ENCODE results near the gene PLN.

The PLN gene

DNA sequence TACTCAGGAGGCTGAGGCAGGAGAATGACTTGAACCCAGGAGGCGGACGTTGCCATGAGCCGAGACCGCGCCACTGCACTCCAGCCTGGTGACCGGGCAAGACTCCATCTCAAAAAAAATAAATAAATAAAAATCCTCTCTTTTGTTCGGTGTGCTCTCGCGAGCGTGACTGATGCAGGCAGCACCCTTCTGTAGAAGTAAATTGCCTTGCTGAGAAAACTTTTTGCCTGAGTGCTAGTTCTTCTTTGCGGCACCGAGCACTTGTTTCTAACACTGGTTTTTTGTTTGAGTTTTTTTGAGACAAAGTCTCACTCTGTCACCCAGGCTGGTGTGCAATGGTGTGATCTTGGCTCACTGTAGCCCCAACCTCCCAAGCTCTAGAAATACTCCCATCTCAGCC is 30.5 kb downstream of the PLN start:
- H3K27me3 ChIP-seq (replicated peaks; ENCODE audit: control insufficient read depth, insufficient read depth, low read length, poor library complexity, severe bottlenecking): no peaks in the 10 kb centered on the region
- peaks cover 50% of the 10 kb centered on the region for H3K36me3 ChIP-seq (ENCODE audit: control insufficient read depth, insufficient read depth, low read length)
- H3K27ac ChIP-seq (ENCODE audit: insufficient read depth, low read length, poor library complexity, severe bottlenecking): no peak overlapping the region
- no peak for DNase-seq
- no peak overlapping the region for H3K4me3 ChIP-seq (ENCODE audit: insufficient read depth, low read depth, low read length, poor library complexity, severe bottlenecking)
- H3K4me1 ChIP-seq (ENCODE audit: control insufficient read depth, insufficient read depth, low read length, poor library complexity, severe bottlenecking): no peaks in the 10 kb centered on the region
- peaks cover 20% of the 10 kb centered on the region for H3K9me3 ChIP-seq (ENCODE audit: control insufficient read depth, low read length)

DNA sequence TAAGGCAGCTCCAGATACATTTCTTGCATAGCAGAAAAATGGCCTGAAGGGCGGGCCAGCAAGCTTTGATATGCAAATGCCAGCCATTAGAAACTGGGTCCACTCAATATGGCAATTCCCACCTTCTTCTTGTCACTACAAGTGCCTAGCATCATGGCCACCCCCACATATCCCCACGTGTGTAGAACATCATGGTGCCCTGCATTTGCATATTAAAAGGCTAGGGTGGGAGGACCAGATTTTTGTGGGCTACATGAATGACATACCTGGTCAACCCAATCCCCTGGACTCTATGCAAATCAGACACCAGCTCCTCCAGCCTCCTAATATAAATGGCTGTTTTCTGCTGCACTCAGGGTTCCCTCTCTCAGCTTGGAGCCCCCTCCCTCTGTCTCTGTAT is 31.7 kb downstream of the PLN start:
- no peak for DNase-seq
- H3K4me3 ChIP-seq (ENCODE audit: insufficient read depth, low read depth, low read length, poor library complexity, severe bottlenecking): no peak overlapping the region

DNA sequence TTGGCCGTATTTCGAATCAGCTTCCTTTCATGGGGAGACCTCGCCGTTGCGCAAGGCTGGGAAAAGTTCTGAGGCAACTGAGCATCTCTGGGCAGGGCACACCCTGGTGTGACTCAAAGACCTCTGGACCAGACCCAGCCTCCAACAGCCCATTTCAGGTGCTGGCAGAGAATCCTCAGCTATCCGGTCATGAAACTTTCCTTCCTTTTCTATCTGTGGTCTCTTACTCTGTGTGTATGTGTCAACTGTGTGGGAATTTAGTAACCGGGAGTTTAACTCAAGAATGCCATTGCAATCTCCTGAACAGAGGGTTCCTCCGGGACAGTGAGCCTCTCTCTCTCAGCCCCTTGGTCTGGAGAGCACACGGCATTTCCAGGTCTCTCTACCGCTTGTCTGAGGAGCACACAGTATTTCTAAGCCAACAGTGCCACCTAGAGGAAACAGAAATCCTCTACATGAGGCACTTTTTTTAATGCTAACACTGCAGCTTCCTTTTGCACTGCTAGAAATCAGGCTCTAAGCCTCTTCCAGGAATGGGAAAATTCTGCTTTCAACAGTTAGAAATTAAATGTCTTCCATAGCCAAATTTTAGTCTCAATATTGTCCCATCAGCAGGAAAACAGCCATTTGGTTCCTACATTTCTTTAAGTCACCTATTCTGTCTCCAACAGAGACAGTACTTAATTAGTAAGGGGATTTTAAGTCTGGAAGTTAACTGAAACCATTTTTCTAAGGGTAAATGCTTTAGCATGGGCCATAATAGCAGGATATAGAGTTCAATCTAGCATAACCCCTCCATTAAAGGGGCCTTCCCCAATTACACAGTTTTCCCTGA is 32.7 kb downstream of the PLN start:
- Histone ChIP-seq H3K4me3 (ENCODE audit: insufficient read depth, low read depth, low read length, poor library complexity, severe bottlenecking) (no peak overlapping the region), H3K9me3 (ENCODE audit: control insufficient read depth, low read length) (peaks cover 8% of the 10 kb centered on the region), H3K36me3 (ENCODE audit: control insufficient read depth, insufficient read depth, low read length) (peaks cover 29% of the 10 kb centered on the region), H3K27me3 (replicated peaks; ENCODE audit: control insufficient read depth, insufficient read depth, low read length, poor library complexity, severe bottlenecking) (no peaks in the 10 kb centered on the region), H3K27ac (ENCODE audit: insufficient read depth, low read length, poor library complexity, severe bottlenecking) (no peak overlapping the region), H3K4me1 (ENCODE audit: control insufficient read depth, insufficient read depth, low read length, poor library complexity, severe bottlenecking) (no peaks in the 10 kb centered on the region)
- no peak for DNase-seq

More for the DNA sequence above, 31.7 kb downstream of the PLN start:
- no peak overlapping the region for H3K27ac ChIP-seq (ENCODE audit: insufficient read depth, low read length, poor library complexity, severe bottlenecking)
- H3K9me3 ChIP-seq (ENCODE audit: control insufficient read depth, low read length): peaks cover 10% of the 10 kb centered on the region
- H3K36me3 ChIP-seq (ENCODE audit: control insufficient read depth, insufficient read depth, low read length): peaks cover 38% of the 10 kb centered on the region
- H3K27me3 ChIP-seq (replicated peaks; ENCODE audit: control insufficient read depth, insufficient read depth, low read length, poor library complexity, severe bottlenecking): no peaks in the 10 kb centered on the region
- no peaks in the 10 kb centered on the region for H3K4me1 ChIP-seq (ENCODE audit: control insufficient read depth, insufficient read depth, low read length, poor library complexity, severe bottlenecking)

DNA sequence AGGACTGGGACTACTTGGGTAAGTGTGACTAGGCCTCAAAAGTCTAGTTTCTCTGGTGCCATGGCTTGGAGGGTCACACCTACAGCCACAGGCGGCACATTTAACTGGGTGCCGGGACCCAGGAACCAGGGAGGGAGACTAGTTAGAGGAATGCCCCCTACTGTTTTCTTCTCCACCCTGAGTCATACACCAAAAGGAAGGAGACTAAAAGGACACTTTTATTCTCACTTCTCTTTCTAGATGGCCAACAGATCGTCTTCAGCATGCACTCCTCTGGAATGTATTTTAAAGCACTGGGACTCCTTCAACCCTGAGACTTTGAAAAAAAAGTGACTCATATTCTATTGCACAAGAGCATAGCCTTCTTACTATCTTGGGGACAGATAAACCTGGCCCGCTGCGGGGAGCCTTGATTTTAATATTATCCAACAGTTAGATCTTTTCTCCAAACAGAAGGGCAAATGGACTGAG is 33.4 kb downstream of the PLN start:
- DNase-seq: no peak
- Histone ChIP-seq H3K27ac (ENCODE audit: insufficient read depth, low read length, poor library complexity, severe bottlenecking) (no peak overlapping the region), H3K36me3 (ENCODE audit: control insufficient read depth, insufficient read depth, low read length) (peaks cover 22% of the 10 kb centered on the region), H3K9me3 (ENCODE audit: control insufficient read depth, low read length) (peaks cover 8% of the 10 kb centered on the region), H3K4me1 (ENCODE audit: control insufficient read depth, insufficient read depth, low read length, poor library complexity, severe bottlenecking) (no peaks in the 10 kb centered on the region), H3K4me3 (ENCODE audit: insufficient read depth, low read depth, low read length, poor library complexity, severe bottlenecking) (no peak overlapping the region), H3K27me3 (replicated peaks; ENCODE audit: control insufficient read depth, insufficient read depth, low read length, poor library complexity, severe bottlenecking) (no peaks in the 10 kb centered on the region)

DNA sequence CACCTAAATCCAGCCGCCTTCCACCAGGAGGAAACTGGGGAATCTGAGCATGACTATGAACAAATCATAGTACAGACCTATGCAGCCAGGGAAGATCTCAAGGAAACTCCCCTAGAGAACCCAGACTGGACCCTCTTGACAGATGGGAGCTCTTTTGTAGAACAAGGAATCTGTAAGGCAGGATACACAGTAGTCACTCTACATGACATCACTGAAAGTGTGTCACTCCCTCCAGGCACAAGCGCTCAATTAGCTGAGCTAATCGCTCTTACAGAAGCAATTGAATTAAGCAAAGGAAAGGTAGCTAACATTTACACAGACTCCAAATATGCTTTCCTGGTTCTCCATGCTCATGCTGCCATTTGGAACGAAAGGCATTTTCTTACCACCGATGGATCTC is 36.8 kb downstream of the PLN start:
- no peak for DNase-seq
- no peak overlapping the region for H3K4me3 ChIP-seq (ENCODE audit: insufficient read depth, low read depth, low read length, poor library complexity, severe bottlenecking)
- no peak overlapping the region for H3K27ac ChIP-seq (ENCODE audit: insufficient read depth, low read length, poor library complexity, severe bottlenecking)

DNA sequence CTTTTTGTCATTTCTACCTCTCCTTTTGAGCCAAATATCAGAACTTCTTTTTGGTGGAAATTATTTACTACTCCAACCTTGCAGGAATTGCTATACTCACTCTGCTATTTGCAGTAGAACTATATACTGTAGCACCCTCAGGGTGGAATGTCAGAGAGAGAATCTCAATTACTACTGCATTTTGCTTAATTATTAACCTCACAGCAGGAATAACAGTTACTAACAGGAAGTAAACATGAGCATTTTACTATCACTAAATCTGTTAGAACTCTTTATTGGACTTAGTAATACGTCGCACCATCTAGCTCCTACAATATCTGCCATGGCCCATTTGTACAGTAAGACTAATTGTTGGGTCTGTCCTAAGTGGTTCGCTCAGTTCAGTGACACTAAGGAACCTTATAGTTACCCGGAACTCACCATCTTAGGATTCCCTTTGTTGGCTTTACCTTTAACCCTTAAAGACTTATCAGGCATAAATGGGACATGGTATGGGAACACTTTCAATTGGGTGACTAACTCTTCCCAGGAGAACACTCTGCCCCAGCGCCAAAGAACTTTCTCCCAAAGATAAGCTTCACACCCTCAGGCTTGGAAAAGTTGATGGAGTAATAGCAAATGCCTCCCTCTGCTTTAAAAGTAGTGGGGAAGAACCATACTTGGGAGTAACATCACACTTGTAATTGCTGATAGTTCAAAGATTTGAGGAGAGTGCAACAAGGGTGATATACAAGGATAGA is 38.8 kb downstream of the PLN start:
- no peak overlapping the region for H3K27ac ChIP-seq (ENCODE audit: insufficient read depth, low read length, poor library complexity, severe bottlenecking)

More for the DNA sequence above, 36.8 kb downstream of the PLN start:
- Histone ChIP-seq H3K4me1 (ENCODE audit: control insufficient read depth, insufficient read depth, low read length, poor library complexity, severe bottlenecking) (no peaks in the 10 kb centered on the region), H3K36me3 (ENCODE audit: control insufficient read depth, insufficient read depth, low read length) (peaks cover 13% of the 10 kb centered on the region), H3K9me3 (ENCODE audit: control insufficient read depth, low read length) (no peaks in the 10 kb centered on the region), H3K27me3 (replicated peaks; ENCODE audit: control insufficient read depth, insufficient read depth, low read length, poor library complexity, severe bottlenecking) (no peaks in the 10 kb centered on the region)

DNA sequence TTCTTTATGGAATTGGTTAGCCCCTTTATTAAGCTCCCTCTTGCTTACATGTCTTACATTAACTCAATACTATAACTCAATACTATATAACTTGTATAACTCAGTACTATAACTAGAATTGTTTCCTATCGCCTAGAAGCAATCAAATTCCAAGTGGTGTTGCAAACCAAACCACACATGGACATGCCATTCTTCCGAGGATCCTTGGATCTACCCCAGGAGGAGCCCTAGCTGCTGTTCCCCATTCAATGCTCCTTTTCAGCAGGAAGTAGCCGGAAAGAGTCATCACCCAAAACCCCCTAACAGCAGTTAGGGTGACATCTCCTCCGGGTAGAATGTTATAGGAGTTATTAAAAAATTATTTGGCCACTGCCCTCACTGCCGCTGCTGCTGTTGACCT is 40.5 kb downstream of the PLN start:
- H3K4me3 ChIP-seq (ENCODE audit: insufficient read depth, low read depth, low read length, poor library complexity, severe bottlenecking): no peak overlapping the region
- DNase-seq: no peak
- H3K4me1 ChIP-seq (ENCODE audit: control insufficient read depth, insufficient read depth, low read length, poor library complexity, severe bottlenecking): no peaks in the 10 kb centered on the region
- peaks cover 6% of the 10 kb centered on the region for H3K36me3 ChIP-seq (ENCODE audit: control insufficient read depth, insufficient read depth, low read length)
- no peaks in the 10 kb centered on the region for H3K27me3 ChIP-seq (replicated peaks; ENCODE audit: control insufficient read depth, insufficient read depth, low read length, poor library complexity, severe bottlenecking)
- no peaks in the 10 kb centered on the region for H3K9me3 ChIP-seq (ENCODE audit: control insufficient read depth, low read length)
- no peak overlapping the region for H3K27ac ChIP-seq (ENCODE audit: insufficient read depth, low read length, poor library complexity, severe bottlenecking)

More for the DNA sequence above, 38.8 kb downstream of the PLN start:
- Histone ChIP-seq H3K4me1 (ENCODE audit: control insufficient read depth, insufficient read depth, low read length, poor library complexity, severe bottlenecking) (no peaks in the 10 kb centered on the region), H3K27me3 (replicated peaks; ENCODE audit: control insufficient read depth, insufficient read depth, low read length, poor library complexity, severe bottlenecking) (no peaks in the 10 kb centered on the region), H3K4me3 (ENCODE audit: insufficient read depth, low read depth, low read length, poor library complexity, severe bottlenecking) (no peak overlapping the region), H3K9me3 (ENCODE audit: control insufficient read depth, low read length) (no peaks in the 10 kb centered on the region), H3K36me3 (ENCODE audit: control insufficient read depth, insufficient read depth, low read length) (peaks cover 11% of the 10 kb centered on the region)
- DNase-seq: no peak

DNA sequence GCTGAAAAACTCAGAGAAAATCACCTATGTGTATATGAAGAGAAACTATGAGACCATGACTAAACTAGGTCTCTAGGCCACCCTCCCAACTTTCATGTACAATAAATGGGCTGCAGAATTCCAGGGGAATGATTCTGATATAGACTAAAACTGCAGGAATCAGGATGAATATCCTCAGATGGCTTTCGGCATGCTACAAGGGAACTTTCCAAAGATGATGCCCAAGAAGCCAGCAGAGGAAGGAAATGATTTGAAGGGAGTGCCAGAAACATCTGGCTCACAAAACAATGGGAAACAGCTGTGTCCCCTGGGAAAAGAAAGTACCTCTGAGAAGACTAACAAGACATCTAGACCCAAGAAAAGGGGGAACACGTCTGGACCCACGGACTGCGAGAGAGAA is 41.1 kb downstream of the PLN start:
- DNase-seq: no peak
- H3K36me3 ChIP-seq (ENCODE audit: control insufficient read depth, insufficient read depth, low read length): peaks cover 6% of the 10 kb centered on the region
- H3K4me1 ChIP-seq (ENCODE audit: control insufficient read depth, insufficient read depth, low read length, poor library complexity, severe bottlenecking): no peaks in the 10 kb centered on the region
- no peak overlapping the region for H3K4me3 ChIP-seq (ENCODE audit: insufficient read depth, low read depth, low read length, poor library complexity, severe bottlenecking)
- H3K27me3 ChIP-seq (replicated peaks; ENCODE audit: control insufficient read depth, insufficient read depth, low read length, poor library complexity, severe bottlenecking): no peaks in the 10 kb centered on the region
- no peaks in the 10 kb centered on the region for H3K9me3 ChIP-seq (ENCODE audit: control insufficient read depth, low read length)
- H3K27ac ChIP-seq (ENCODE audit: insufficient read depth, low read length, poor library complexity, severe bottlenecking): no peak overlapping the region

DNA sequence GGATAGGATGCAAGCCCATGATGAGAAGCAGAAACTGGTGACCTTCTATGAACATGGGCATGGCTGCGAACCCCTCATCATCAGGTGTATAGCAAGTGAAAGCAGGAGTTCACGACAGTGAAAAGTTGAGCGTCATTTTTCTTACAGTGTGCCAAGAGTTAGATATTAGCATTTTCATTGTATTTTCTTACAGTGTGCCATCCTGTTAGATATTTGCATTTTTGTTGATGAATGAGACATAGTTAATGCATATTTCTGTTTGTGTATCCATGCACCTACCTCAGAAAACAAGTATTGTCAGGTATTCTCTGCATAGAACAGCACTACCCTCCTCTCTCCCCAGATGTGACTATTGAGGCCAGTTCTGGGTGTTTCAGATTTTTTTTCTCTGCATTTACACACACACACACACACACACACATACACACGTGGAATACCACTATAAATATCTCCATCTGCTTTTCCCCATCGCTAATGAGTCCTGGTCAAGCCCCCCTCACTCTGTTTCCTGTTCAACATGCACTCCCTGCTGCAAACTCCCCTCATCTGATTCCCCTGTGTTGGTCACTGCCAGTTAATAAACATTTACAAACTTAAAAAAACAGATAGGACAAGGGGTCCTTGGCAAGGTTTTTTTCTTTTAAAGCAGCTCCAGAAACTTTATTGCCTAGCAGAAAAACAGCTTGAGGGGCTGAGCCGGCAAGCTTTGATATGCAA is 41.7 kb downstream of the PLN start:
- Histone ChIP-seq H3K27me3 (replicated peaks; ENCODE audit: control insufficient read depth, insufficient read depth, low read length, poor library complexity, severe bottlenecking) (no peaks in the 10 kb centered on the region), H3K27ac (ENCODE audit: insufficient read depth, low read length, poor library complexity, severe bottlenecking) (no peak overlapping the region), H3K36me3 (ENCODE audit: control insufficient read depth, insufficient read depth, low read length) (peaks cover 6% of the 10 kb centered on the region), H3K4me1 (ENCODE audit: control insufficient read depth, insufficient read depth, low read length, poor library complexity, severe bottlenecking) (no peaks in the 10 kb centered on the region), H3K9me3 (ENCODE audit: control insufficient read depth, low read length) (no peaks in the 10 kb centered on the region), H3K4me3 (ENCODE audit: insufficient read depth, low read depth, low read length, poor library complexity, severe bottlenecking) (no peak overlapping the region)
- DNase-seq: no peak
